ENCODE measurements around the gene CCNY. TPM values are rescaled to one million over a fixed set of nuclear protein-coding genes. Genes with fewer than 3 reads are reported as not detected.

The CCNY gene
- total RNA-seq, 4 donors from 2014 or later, result 39.2 to 47.8 (median 40.9) TPM

DNA sequence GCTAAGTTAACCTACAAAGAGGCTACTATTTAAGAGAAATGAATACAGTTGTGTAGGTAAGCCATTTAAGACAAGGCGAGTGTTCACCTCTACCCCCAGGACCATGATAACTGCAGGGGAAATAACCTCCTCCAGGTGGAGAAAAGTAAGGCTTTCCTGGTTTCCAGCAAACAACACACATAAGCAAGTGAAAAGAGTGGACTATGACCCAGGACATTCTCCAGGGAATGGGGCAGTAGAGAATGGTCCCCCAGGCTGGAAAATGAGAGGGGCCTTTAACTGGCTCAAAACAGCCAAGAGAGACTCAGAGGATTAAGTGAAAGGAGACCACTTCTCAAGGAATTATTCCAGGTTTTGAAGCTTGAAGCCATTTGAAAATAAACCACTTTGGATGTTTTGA, 167.8 kb downstream of the CCNY start:
- TF ChIP-seq, protein P1, sequence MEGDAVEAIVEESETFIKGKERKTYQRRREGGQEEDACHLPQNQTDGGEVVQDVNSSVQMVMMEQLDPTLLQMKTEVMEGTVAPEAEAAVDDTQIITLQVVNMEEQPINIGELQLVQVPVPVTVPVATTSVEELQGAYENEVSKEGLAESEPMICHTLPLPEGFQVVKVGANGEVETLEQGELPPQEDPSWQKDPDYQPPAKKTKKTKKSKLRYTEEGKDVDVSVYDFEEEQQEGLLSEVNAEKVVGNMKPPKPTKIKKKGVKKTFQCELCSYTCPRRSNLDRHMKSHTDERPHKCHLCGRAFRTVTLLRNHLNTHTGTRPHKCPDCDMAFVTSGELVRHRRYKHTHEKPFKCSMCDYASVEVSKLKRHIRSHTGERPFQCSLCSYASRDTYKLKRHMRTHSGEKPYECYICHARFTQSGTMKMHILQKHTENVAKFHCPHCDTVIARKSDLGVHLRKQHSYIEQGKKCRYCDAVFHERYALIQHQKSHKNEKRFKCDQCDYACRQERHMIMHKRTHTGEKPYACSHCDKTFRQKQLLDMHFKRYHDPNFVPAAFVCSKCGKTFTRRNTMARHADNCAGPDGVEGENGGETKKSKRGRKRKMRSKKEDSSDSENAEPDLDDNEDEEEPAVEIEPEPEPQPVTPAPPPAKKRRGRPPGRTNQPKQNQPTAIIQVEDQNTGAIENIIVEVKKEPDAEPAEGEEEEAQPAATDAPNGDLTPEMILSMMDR (IDR thresholded peaks at IDR 0.05; ENCODE audit: low read depth), result no peak

DNA sequence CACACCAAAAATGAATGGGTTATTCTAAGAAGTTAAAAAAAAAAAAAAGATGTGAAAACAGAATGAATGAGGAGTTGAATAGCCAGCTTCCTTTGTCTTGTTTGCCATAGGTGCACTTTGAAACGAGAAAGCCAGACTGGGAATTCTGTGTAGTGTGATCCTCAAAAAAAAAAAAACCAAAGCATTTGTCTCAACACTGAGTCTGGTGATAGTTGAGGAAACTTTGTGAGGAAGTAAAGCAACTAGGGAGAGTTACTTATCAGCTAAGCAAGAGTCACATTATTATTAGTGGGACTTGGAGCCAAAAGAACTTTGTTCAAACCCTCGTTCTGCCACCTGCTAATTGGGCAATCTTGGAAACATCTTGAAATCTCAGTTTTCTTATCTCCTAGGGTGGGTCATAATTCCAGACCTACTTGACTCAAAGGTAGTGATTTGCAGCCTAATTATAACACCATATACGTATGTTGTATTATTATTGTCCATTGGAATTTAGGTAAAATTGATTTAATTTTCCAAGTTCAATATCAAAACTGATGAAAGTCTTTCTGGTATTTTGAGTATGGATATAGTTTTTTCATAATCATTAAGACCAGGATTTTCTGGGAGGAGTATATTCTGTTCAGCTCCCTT, 169.0 kb downstream of the CCNY start:
- TF ChIP-seq, protein P1 (IDR thresholded peaks at IDR 0.05; ENCODE audit: low read depth), result no peak

DNA sequence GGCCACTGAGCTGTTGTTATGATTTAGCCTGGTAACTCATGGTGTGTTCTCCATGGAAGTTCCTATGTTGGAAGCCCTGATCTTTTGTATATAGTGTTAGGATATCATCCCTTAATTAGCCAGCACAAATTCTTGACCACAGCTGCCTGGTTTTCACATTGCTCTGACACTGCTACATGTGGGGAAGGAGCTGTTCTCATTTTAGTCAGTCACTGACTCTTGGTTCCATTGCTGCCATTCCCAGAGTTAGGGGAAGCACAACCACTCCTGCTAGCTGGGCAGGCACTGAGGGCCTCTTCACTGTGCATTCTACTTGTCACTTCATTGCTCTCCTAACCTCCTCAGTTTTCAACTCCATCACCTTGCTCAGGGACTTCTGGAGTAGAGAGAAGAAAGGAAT, 170.4 kb downstream of the CCNY start:
- TF ChIP-seq, protein P1 (IDR thresholded peaks at IDR 0.05; ENCODE audit: low read depth), result no peak

DNA sequence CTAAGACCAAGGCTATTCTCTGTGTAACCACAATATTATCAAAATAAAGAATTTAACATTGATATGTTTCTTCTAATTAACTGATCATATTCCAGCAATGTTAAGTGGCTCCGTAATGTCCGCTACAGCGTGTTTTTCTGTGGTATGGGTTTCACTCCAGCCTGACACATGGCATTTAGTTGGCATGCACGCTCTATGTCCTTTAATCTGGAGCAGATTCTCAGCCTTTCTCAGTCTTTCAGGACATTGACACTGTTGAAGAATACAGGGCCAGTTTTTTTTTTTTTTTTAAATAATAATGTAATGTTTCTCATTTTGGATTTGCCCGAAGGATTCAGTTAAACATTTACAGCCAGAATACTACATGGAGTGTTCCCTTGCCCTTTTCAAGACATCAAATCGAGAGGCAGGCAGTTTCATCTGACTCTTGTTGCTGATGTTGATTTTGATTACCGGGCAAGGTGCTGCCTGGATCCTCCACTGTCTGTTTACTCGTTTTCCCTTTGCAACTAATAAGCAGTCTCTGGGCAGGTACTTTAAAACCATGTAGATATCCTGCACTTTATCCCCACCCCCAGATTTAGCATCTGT, 171.3 kb downstream of the CCNY start:
- TF ChIP-seq, protein P1 (IDR thresholded peaks at IDR 0.05; ENCODE audit: low read depth), result no peak

DNA sequence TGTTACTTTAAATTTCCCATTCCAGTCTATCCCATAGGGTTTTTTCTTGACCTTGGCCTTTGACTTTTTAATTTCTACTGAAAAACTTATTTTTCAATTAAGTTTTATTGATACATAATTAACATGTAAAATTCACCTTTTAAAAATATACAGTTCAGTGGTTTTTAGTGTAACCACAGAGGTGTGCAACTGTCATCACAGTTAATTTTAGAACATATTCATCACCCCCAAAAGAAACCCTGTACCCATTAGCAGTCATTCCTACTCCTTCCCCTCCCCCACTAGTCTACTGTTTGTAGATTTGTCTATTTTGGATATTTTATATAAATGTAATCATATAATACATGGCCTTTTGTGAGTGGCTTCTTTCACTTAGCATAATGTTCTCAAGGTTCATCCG, 172.3 kb downstream of the CCNY start:
- TF ChIP-seq, protein P1 (IDR thresholded peaks at IDR 0.05; ENCODE audit: low read depth), result no peak

DNA sequence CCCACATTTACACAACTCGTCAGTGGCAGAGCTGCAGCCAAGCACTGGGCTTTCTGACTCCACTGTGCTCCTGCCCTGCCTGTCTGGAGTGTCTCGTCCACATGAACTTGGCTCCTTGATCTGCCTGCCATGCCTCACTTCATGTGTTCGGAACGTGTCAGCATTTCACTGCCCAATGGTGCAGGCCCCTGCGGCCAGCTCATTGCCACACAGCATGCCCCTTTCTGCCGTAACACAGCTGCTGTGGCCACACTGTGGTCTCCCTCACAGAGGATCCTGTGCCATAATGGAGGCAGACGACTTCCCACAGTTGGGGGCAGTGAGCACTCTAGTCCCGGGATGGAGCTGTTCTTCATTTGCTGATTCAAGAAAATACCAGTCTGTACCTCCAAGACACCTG, 174.6 kb downstream of the CCNY start:
- TF ChIP-seq, protein P1 (IDR thresholded peaks at IDR 0.05; ENCODE audit: low read depth), result no peak

DNA sequence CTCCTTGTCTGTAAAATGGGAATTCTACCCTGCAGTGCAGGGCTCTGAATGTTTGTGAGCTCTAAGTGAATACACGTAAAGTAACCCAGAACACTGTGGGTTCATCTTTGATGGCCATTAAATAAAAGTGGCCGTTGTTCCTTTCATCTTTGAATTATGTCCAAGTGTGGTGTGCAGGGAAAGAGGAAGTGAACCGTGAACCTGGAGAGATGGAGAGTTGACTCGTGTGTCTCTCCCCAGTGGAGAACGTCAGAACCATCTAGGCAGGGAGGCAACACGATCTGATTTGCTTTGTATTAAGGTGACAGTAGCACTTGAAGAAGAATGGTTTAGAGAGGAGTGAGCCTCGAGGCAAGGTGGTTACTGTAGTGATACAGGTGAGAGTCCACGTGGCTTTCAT, 175.3 kb downstream of the CCNY start:
- TF ChIP-seq, protein P1 (IDR thresholded peaks at IDR 0.05; ENCODE audit: low read depth), result no peak
